GM19328 (cell line): Measurements from ENCODE around the gene CBR4.
"Not testable (repeated sequence)": the region's sequence is repeated elsewhere in the genome, so short reads cannot be mapped to it uniquely, and the experiment has no call there.

Experiments used
- ATAC-seq: cut with Tn5 transposase; IDR thresholded peaks from one replicate; pipeline ENCODE4 v1.9.1; 2021; ENCODE audit warnings: mild to moderate bottlenecking, moderate library complexity; ENCODE audit not compliant: unreplicated experiment

Gene CBR4

DNA sequence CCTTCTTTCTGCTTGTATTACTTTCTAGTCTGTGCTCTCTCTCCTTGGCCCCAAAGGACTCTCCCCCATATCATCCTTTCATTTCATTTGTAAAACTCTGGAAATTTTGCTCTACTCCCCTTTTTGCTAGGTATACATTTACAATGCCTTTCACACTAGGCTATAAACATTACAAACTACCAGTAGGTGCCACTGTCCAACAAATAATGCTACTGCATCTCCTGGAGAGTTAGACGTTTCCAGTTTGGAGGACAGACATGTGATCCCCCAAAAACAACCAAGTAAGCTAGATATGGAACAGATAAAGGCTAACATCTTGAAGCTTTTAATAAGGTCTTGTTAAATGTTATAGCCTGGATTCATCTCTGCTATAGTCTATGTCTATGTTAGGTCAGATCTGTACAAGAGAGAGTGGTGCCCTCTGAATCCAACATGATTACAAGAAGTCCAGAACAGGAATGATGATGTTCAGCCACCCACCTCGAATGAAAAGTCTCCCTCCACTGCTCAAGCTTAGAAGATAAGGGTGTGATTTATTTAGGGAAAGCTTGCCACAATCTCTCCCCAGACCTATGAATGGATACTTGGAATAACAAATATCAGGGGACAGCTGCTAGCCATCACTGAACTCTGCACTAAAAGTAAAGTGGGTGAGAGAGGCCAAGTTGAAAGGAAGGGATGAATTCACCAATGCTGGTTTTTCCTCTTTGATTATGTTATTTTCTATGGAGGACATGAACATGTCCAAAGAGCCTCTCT lies 14.3 kb downstream of the CBR4 start:
- ATAC-seq, result no peak

DNA sequence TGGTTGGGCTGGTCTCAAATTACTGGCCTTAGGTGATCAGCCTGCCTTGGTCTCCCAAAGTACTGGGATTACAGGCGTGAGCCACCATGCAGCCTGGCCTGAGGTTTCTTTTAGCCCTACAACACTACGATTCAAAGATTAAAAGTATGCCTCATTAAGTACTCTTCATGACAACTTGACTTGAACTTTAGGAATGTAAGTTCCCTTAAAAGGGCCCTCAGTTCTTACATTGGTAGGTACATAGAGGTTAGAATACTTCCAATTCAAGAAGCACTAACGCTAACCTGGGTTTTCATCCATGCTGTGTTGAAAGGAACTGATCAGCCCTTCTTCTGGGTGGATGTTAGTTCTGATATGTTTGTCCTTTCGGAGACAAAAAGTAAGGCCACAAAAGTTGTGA lies 15.1 kb downstream of the CBR4 start:
- ATAC-seq, result no peak

- no peak for ATAC-seq
Measured at GRCh38 chr4:168993714-168994510, 16.1 kb downstream of the CBR4 start.

- not testable (repeated sequence) for ATAC-seq
Measured at GRCh38 chr4:168992952-168993482, 17.0 kb downstream of the CBR4 start.

DNA sequence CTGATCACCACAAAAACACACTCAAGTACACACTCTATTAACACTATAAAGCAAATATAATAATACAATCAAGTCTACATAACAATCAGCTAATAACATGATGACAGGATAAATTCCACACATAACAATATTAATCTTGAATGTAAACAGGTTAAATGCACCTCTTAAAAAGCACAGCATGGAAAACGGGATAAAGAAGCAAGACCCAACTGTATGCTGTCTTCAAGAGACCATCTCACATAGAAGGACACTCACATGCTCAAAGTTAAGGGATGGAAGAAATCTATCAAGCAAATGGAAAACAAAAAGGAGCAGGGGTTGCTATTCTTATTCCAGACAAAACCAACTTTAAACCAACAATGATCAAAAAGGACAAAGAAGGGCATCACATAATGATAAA lies 28.1 kb downstream of the CBR4 start:
- no peak for ATAC-seq

- no peak for ATAC-seq
Measured at GRCh38 chr4:168981460-168981859, 28.6 kb downstream of the CBR4 start.

DNA sequence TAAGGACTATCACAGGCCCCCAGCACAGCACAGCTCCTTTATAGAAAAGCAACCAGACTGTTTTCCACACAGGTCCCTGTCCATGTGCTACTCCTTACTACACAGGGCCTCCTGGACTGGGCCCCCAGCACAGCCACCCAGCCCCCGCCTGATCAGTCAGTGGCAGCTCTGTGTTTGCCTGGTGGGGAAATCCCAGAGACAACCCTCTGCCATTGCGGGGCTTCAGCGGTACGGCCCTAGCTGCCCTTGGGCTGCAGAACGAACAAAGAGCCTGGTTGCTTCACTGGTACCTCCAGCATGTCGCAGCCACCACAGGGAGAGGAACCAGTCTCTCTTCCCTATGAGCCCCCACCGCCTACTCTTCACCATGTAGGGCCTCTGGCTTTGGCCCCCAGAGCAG lies 30.7 kb downstream of the CBR4 start:
- ATAC-seq, result no peak

- no peak for ATAC-seq
Measured at GRCh38 chr4:168978001-168978700, 31.9 kb downstream of the CBR4 start.

DNA sequence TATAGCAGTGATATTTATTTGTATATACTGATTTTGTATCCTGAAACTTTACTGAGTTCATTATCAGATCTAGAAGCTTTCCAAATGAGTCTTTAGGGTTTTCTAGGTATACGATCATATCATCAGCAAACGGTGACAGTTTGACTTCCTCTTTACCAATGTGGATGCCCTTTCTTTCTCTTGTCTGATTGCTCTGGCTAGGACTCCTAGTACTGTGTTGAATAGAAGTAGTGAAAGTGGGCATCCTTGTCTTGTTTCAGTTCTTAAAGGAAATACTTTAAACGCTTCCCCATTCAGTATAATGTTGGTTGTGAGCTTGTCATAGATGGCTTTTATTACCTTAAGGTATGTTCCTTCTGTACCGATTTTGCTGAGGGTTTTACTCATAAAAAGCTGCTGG lies 37.5 kb downstream of the CBR4 start:
- ATAC-seq, result no peak

- no peak for ATAC-seq
Measured at GRCh38 chr4:168960716-168961115, 49.3 kb downstream of the CBR4 start.

DNA sequence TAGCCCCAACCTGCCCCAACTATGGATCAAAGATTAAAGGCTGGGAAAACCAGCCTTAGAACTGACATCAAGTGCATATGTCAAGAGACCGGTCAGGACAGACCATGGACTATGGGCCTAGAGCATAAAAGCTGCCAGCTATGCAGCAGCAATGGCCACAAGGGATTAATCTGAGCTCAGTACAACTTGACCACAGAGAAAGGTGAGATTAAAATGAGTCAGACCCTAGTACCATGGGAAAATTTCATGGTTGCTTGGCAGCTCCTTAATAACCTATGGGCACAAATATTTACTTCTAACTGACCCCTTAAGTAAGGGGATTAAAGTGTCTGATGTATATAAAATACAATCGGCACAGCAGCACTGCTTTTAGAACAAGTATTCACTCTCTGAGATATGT lies 54.4 kb downstream of the CBR4 start:
- no peak for ATAC-seq

DNA sequence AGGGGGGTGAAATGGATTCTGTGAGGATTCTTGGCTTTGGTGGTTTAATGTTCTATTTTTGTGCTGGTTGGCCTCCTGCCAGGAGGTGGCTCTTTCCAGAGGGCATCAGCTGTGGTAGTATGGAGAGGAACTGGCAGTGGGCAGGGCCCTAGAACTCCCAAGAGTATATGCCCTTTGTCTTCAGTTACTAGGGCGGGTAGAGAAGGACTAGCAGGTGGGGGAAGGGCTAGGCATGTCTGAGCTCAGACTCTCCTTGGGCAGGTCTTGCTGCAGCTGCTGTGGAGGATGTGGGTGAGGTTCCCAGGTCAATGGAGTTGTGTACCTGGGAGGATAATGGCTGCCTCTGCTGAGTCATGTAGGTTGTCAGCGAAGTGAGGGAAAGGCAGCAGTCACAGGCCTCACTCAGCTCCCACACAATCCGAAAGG lies 57.2 kb downstream of the CBR4 start:
- not testable (repeated sequence) for ATAC-seq

GRCh38 chr4:168945291-168945690 lies 64.8 kb downstream of the CBR4 start:
- no peak for ATAC-seq

DNA sequence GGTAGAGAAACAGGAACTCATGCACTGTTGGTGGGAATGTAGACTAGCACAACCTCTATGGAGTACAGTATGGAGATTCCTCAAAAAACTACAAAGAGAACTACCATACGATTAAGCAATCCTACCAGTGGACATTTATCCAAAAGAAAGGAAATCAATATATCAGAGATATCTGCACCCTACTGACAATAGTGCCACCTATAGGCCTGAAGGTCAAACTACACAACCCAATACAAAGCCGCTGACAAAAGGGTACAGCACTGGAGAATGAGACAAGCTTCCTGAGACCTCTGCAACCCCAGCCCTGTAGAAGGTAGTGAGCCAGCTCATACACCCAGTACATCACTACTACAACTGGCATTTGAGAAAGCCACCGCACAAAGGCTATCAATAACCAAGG lies 67.1 kb downstream of the CBR4 start:
- no peak for ATAC-seq
